Pancreas (tissue), 10 donors: ENCODE measurements around the gene NUDT12. TPM values are rescaled to one million over a fixed set of nuclear protein-coding genes. Genes with fewer than 3 reads are reported as not detected.

Experiments used
- ATAC-seq, 4 donors: fragments of 200-7000 bp; cut with Tn5 transposase; one replicate each; pipeline versions ENCODE4 v1.8.0 to v1.9.1; 2020; ENCODE audit warnings: mild to moderate bottlenecking in 4 of 4, moderate library complexity in 4 of 4
- DNase-seq, 6 donors: peaks; one replicate each; pipeline ENCODE4 v3.0.0-alpha.2; 2020
- FAIRE-seq: peaks from 2 replicates; lab custom pipeline; 2012; peaks lifted over from hg19 to GRCh38; lab: Jason Lieb, UNC
- H3K27ac ChIP-seq, 4 donors: fragments of 200-600 bp; sonication (generic); 1 replicate in 3 of 4; 2 replicates in 1 of 4; pipeline versions ENCODE4 v1.5.0 to v1.8.0; 2020
- H3K27me3 ChIP-seq, 4 donors: fragments of 200-600 bp; one replicate each; pipeline ENCODE4 v1.8.0; 2021
- H3K36me3 ChIP-seq, 3 donors: fragments of 200-600 bp; sonication (generic) in 1 of 3; one replicate each; pipeline versions ENCODE4 v1.5.0 to v1.8.0; 2020 to 2021
- H3K4me1 ChIP-seq, 3 donors: fragments of 200-600 bp; one replicate each; pipeline ENCODE4 v1.8.0; 2021
- H3K4me3 ChIP-seq, 4 donors: fragments of 200-600 bp; sonication (generic) in 2 of 4; one replicate each; pipeline versions ENCODE4 v1.5.0 to v1.8.0; 2020 to 2021
- H3K9me3 ChIP-seq, 4 donors: fragments of 200-600 bp; one replicate each; pipeline ENCODE4 v1.8.0; 2021
- WGBS, 2 donors: extraction: QIAGEN DNeasy Blood & Tissue Kit; methylation state at CpG; one replicate each; pipeline ENCODE4 v1.1.7; 2013; 5-methylcytosine and 5-hydroxymethylcytosine counted together
- intact Hi-C, 3 donors: fragments of 100-400 bp; cut with DNase I; formaldehyde crosslinking; loops; one replicate each; pipeline versions ENCODE4 v1.11.1 to v1.14.2; 2022
- polyA plus RNA-seq, 2 donors: library from polyadenylated mRNA; stranded (reverse); fragments of 200-250 nt; gene quantifications; one replicate each; pipeline ENCODE4 v1.2.3, GENCODE V29; 2013
- total RNA-seq, 6 donors: library from RNA; stranded (reverse); fragmentation: NEBNext Ultra II Directional in 4 of 6; extraction: Animal tissue kit (Norgen Biotek cat#: 25700) in 4 of 6; gene quantifications; one replicate each; pipeline versions ENCODE4 v1.2.1 to v1.2.4, GENCODE V29; 2021 to 2023
- TF ChIP-seq, protein P1 (sequence below), 4 donors: fragments of 200-600 bp; sonication (generic) in 3 of 4; IDR thresholded peaks; one replicate each; pipeline versions ENCODE4 v1.5.0 to v1.8.0; 2021; ENCODE audit warnings: antibody characterized with exemption in 4 of 4
- donor health status: healthy with polysubstance abuse.
- donor health status: DM: no; HTN: no; CAD: no; lungs with moderate emphysema.
- donor health status: DM: no; HTN: no; CAD: no.
- donor health status: control.
- donor health status: control.
- donor health status: Bipolar disorder and iron deficiency.
- donor health status: DM: yes; HTN: yes; CAD: no.
- donor health status: DM: no; HTN: no; CAD: no.
- donor health status: DM: no; HTN: no; CAD: no.
- donor health status: DM: yes; HTN: yes; CAD: no.

The NUDT12 gene
- total and polyA plus RNA-seq, 8 donors = 5.7 to 13.5 (median 8.8) TPM

DNA sequence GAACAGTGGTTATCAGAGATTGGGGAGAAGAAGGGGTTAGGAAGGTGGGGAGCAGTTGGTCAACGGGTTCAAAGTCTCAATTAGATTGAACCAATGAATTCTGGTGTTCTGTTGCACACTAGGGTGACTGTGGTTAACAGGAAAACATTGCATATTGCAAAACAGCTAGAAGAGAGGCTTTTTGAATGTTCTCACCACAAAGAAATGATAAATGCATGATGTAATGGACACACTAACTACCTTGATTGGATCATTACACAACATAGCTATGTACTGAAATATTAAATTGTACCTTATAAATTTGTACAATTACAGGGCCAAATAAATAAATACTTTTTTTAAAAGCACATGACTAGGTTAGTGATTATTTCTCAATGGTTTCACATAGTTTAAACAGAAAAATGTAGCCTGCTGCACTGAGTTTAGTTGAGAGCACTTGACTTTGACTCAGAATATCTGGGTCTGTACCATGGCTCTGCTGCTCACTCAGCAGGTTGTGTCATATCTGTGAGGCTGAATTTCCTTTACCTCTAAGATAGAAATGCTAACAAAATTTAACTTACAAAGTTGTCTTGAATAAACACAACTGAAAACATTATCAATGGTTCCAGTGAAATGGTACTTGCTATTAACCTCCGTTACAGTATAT, 30.4 kb downstream of the NUDT12 start:
- WGBS, 2 donors = 64 to 82% methylated on average over 2 of the region's 2 CpGs
- no peak overlapping the region for H3K4me3 ChIP-seq
- ATAC-seq = no peak
- no peaks in the 10 kb centered on the region for H3K36me3 ChIP-seq
- no peaks in the 10 kb centered on the region for H3K9me3 ChIP-seq
- no peak for DNase-seq
- no peak for FAIRE-seq
- H3K4me1 ChIP-seq = no peaks in the 10 kb centered on the region
- TF ChIP-seq, protein P1, sequence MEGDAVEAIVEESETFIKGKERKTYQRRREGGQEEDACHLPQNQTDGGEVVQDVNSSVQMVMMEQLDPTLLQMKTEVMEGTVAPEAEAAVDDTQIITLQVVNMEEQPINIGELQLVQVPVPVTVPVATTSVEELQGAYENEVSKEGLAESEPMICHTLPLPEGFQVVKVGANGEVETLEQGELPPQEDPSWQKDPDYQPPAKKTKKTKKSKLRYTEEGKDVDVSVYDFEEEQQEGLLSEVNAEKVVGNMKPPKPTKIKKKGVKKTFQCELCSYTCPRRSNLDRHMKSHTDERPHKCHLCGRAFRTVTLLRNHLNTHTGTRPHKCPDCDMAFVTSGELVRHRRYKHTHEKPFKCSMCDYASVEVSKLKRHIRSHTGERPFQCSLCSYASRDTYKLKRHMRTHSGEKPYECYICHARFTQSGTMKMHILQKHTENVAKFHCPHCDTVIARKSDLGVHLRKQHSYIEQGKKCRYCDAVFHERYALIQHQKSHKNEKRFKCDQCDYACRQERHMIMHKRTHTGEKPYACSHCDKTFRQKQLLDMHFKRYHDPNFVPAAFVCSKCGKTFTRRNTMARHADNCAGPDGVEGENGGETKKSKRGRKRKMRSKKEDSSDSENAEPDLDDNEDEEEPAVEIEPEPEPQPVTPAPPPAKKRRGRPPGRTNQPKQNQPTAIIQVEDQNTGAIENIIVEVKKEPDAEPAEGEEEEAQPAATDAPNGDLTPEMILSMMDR (IDR thresholded peaks at IDR 0.05) = no peak
- intact Hi-C loops = no loop called here
- H3K27ac ChIP-seq = no peak overlapping the region
- no peaks in the 10 kb centered on the region for H3K27me3 ChIP-seq

DNA sequence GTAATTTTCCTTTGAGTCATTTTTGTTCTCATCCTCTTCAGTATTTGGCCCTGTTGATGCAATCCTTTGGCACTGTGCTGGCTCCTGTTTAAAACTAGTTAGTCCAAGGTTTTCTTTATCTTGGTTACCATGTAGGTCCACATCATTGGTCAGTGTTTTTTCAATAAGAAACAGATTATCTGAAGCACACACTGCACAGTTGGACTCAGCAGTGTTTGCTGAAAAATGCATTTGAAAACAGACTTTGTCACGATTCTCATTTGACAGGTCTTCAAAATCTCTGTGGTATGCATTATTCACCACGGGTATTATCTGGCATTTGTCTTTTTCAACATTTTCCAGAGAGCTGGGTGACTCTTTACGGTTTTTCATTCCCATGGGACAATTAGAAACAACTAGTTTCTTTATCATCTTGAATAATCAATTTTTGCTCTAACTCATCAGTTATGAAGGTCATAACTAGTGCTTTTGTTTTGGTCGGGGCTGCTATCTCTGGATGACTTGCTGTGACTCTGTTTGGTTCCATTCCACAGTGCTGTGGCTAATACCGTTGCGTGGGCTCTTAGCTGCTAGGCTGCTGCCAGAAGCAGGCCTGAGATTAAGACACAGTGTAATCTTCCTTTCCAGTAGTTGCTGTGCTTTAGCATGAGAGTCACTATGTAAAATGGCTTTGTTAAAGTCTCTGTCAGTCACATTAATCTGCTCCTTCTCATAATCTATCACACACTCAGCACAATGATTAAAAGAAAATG, 36.2 kb downstream of the NUDT12 start:
- no peak for FAIRE-seq

DNA sequence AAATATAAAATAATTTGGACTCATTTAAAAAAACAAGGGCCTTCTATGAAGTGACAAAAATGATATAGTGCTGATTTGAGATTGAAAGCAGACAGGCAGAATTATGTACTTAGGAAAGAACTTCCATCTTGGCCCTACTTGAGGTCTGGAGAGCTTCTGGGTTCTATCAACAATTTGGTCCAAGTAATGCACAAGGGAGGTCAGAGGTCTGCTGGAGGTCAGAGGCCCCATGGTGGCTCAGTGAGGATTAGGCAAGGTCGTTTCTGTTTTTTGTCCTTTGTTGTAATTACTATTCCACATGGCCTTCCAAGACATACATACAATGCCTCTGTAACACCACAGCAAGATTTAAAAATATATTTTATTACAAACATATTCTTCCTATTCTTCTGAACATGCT, 37.2 kb downstream of the NUDT12 start:
- no peak overlapping the region for H3K4me3 ChIP-seq
- peaks cover 0 to 10% (median 3%) of the 10 kb centered on the region in 3 donors for H3K4me1 ChIP-seq
- DNase-seq = no peak
- FAIRE-seq = no peak
- H3K27ac ChIP-seq = no peak overlapping the region
- intact Hi-C loops = no loop called here
- no peaks in the 10 kb centered on the region for H3K27me3 ChIP-seq
- TF ChIP-seq, protein P1 (IDR thresholded peaks at IDR 0.05) = no peak
- 65 to 79% methylated on average over 1 of the region's 1 CpG for WGBS, 2 donors
- no peaks in the 10 kb centered on the region for H3K36me3 ChIP-seq
- no peaks in the 10 kb centered on the region for H3K9me3 ChIP-seq
- ATAC-seq = no peak

More for the DNA sequence above, 36.2 kb downstream of the NUDT12 start:
- Histone ChIP-seq H3K4me1 (peaks cover 0 to 10% (median 3%) of the 10 kb centered on the region in 3 donors), H3K9me3 (no peaks in the 10 kb centered on the region), H3K36me3 (no peaks in the 10 kb centered on the region), H3K27ac (no peak overlapping the region), H3K27me3 (no peaks in the 10 kb centered on the region), H3K4me3 (no peak overlapping the region)
- WGBS, 2 donors = 22 to 24% methylated on average over 6 of the region's 6 CpGs
- DNase-seq (peak in 1 of 6 donors; percentile 16), ATAC-seq (peak; percentile 69 to 86 (median 74))
- TF ChIP-seq, protein P1 (IDR thresholded peaks at IDR 0.05) = no peak
- intact Hi-C loops = no loop called here

DNA sequence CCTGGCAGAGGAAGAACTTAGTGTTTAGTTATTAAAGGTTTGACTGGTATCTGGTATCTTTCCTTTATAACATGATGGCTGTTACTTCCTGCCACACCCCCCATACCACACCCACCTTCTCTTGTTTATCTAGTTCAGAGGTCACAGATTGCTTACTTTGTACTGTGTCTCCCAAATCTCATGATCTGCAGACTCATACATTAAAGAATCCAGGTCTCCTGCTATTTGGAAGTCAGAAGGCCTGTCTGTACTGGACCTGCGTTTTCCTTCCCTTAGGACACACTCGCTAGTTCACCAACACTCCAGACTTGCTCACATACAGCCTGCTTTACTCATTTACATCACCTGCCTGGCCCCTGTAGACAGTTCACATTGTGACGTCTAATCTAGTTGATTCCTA, 39.3 kb downstream of the NUDT12 start:
- no peak for DNase-seq
- ATAC-seq = peak in 3 of 4 donors; percentile 33 to 43 (median 35)
- Histone ChIP-seq H3K4me3 (no peak overlapping the region), H3K4me1 (peaks cover 0 to 10% (median 3%) of the 10 kb centered on the region in 3 donors), H3K9me3 (no peaks in the 10 kb centered on the region), H3K27me3 (no peaks in the 10 kb centered on the region), H3K27ac (no peak overlapping the region), H3K36me3 (no peaks in the 10 kb centered on the region)
- TF ChIP-seq, protein P1 (IDR thresholded peaks at IDR 0.05) = no peak
- 79 to 80% methylated on average over 3 of the region's 3 CpGs for WGBS, 2 donors
- no peak for FAIRE-seq
- intact Hi-C loops = no loop called here
